Lung (tissue), 12 donors: ENCODE measurements around the gene ODF4. TPM values are rescaled to one million over a fixed set of nuclear protein-coding genes. Genes with fewer than 3 reads are reported as not detected.

Source experiments
- ATAC-seq: fragments of 200-7000 bp; cut with Tn5 transposase; one replicate; pipeline ENCODE4 v1.9.1; 2020; ENCODE audit warnings: moderate number of reproducible peaks; ENCODE audit not compliant: insufficient read depth, low FRiP score
- DNase-seq, 3 donors: peaks; one replicate each; pipeline ENCODE4 v3.0.0-alpha.2; 2013 to 2017
- H3K27ac ChIP-seq, 2 donors: one replicate each; pipeline ENCODE4 v1.5.1; 2013; ENCODE audit warnings: mild to moderate bottlenecking in 2 of 2, moderate library complexity in 2 of 2, control low read depth in 1 of 2, inconsistent platforms in 1 of 2, low read depth in 1 of 2, low read length in 1 of 2
- H3K27me3 ChIP-seq, 3 donors: one replicate each; pipeline ENCODE4 v1.5.1; 2013; ENCODE audit warnings: low read length in 2 of 3; ENCODE audit not compliant: control insufficient read depth in 3 of 3, insufficient read depth in 3 of 3
- H3K36me3 ChIP-seq, 4 donors: one replicate each; pipeline ENCODE4 v1.5.1; 2013; ENCODE audit warnings: low read length in 4 of 4, mild to moderate bottlenecking in 1 of 4, moderate library complexity in 1 of 4; ENCODE audit not compliant: control insufficient read depth in 4 of 4, insufficient read depth in 4 of 4
- H3K4me1 ChIP-seq, 5 donors: one replicate each; pipeline ENCODE4 v1.5.1; 2013; ENCODE audit warnings: low read length in 5 of 5, mild to moderate bottlenecking in 2 of 5, moderate library complexity in 1 of 5; ENCODE audit not compliant: control insufficient read depth in 5 of 5, insufficient read depth in 5 of 5
- H3K4me3 ChIP-seq: one replicate; pipeline ENCODE4 v1.5.1; 2013; ENCODE audit warnings: mild to moderate bottlenecking, control low read depth, moderate library complexity
- H3K9ac ChIP-seq, 2 donors: one replicate each; pipeline ENCODE4 v1.5.1; 2013; ENCODE audit warnings: low read length in 2 of 2, control low read depth in 1 of 2; ENCODE audit not compliant: insufficient read depth in 1 of 2
- H3K9me3 ChIP-seq, 4 donors: one replicate each; pipeline ENCODE4 v1.5.1; 2013; ENCODE audit warnings: low read length in 3 of 4, mild to moderate bottlenecking in 1 of 4, moderate library complexity in 1 of 4; ENCODE audit not compliant: control insufficient read depth in 4 of 4, insufficient read depth in 3 of 4
- CTCF ChIP-seq: IDR thresholded peaks from 2 replicates; pipeline ENCODE4 v1.5.1; 2012; ENCODE audit warnings: mild to moderate bottlenecking; ENCODE audit errors: control extremely low read depth, extremely low read depth
- WGBS, 2 donors: extraction: QIAGEN DNeasy Blood & Tissue Kit; methylation state at CpG; one replicate each; pipeline ENCODE4 v1.1.7; 2013; 5-methylcytosine and 5-hydroxymethylcytosine counted together
- polyA plus RNA-seq, 2 donors: library from polyadenylated mRNA; stranded (reverse); fragments of 200-250 nt; gene quantifications; one replicate each; pipeline ENCODE4 v1.2.1, GENCODE V29; 2013
- total RNA-seq, 2 donors: library from RNA; depleted of rRNA in 1 of 2; stranded (reverse); fragments of >200 nt in 1 of 2; gene quantifications; one replicate each; pipeline ENCODE4 v1.2.1, GENCODE V29; 2014 to 2021
- donor health status: control.
- donor health status: control.
- donor health status: Bipolar disorder and iron deficiency.
- donor health status: healthy.
- donor health status: DM: yes; HTN: yes; CAD: no.

The ODF4 gene
- total and polyA plus RNA-seq, 4 donors, result not detected

GRCh38 chr17:8380049-8380448 is 40.4 kb downstream of the ODF4 start:
- TF ChIP-seq CTCF, result no peak
- no peak for DNase-seq
- Histone ChIP-seq H3K27ac (no peak overlapping the region), H3K36me3 (peaks cover 16 to 44% (median 26%) of the 10 kb centered on the region in 4 donors), H3K4me1 (peaks cover 7 to 29% (median 16%) of the 10 kb centered on the region in 5 donors), H3K9me3 (no peaks in the 10 kb centered on the region), H3K27me3 (no peaks in the 10 kb centered on the region), H3K4me3 (no peak overlapping the region), H3K9ac (peak overlapping the region in 1 of 2 donors; percentile 8)
- no peak for ATAC-seq
- WGBS, 2 donors, result 61 to 69% methylated on average over 3 of the region's 3 CpGs

GRCh38 chr17:8382052-8382879 is 42.6 kb downstream of the ODF4 start:
- ATAC-seq, result no peak
- H3K36me3 ChIP-seq, result peaks cover 16 to 41% (median 25%) of the 10 kb centered on the region in 4 donors
- WGBS, 2 donors, result 17 to 18% methylated on average over 27 of the region's 27 CpGs

GRCh38 chr17:8382880-8383142 is 43.2 kb downstream of the ODF4 start:
- Histone ChIP-seq H3K9me3 (no peaks in the 10 kb centered on the region), H3K4me3 (peak overlapping the region; percentile 88), H3K4me1 (peaks cover 7 to 21% (median 15%) of the 10 kb centered on the region in 5 donors), H3K27ac (peak overlapping the region; percentile 52 to 81), H3K9ac (peak overlapping the region; percentile 66 to 78), H3K27me3 (no peaks in the 10 kb centered on the region), H3K36me3 (peaks cover 12 to 37% (median 23%) of the 10 kb centered on the region in 4 donors)
- TF ChIP-seq CTCF, result no peak
- ATAC-seq, result peak; percentile 1
- WGBS, 2 donors, result 2% methylated on average over 15 of the region's 15 CpGs
- no peak for DNase-seq

More at GRCh38 chr17:8382052-8382879, 42.6 kb downstream of the ODF4 start:
- TF ChIP-seq CTCF, result no peak
- no peak for DNase-seq
- peak overlapping the region; percentile 88 for H3K4me3 ChIP-seq
- H3K9me3 ChIP-seq, result no peaks in the 10 kb centered on the region
- peak overlapping the region in 1 of 2 donors; percentile 81 for H3K27ac ChIP-seq
- peak overlapping the region; percentile 66 to 78 for H3K9ac ChIP-seq
- peaks cover 7 to 21% (median 15%) of the 10 kb centered on the region in 5 donors for H3K4me1 ChIP-seq
- H3K27me3 ChIP-seq, result no peaks in the 10 kb centered on the region
